Loucy (cell line): ENCODE data around the gene FOXA2.

Source experiments
- CTCF ChIP-seq: fragments of 200-600 bp; sonication (generic); conservative IDR thresholded peaks from 2 replicates; pipeline ENCODE4 v1.5.1; 2014; ENCODE audit warnings: mild to moderate bottlenecking, antibody characterized with exemption, low read length
- EZH2phosphoT487 ChIP-seq: fragments of 200-600 bp; IDR thresholded peaks from 2 replicates; pipeline ENCODE4 v1.6.1; 2018; ENCODE audit warnings: antibody characterized with exemption, mild to moderate bottlenecking, moderate library complexity, borderline replicate concordance

- TF ChIP-seq CTCF (no peak), EZH2phosphoT487 (no peak)
These were observed 23.6 kb downstream of the FOXA2 start for GRCh38 chr20:22560817-22561216.
